OCI-LY1 (cell line): ENCODE measurements around the gene LRRC61.

Experiments
- H2AFZ ChIP-seq: fragments of 200-600 bp; sonication (generic), shearing (Covaris generic); 2 replicates; pipeline ENCODE4 v1.6.0; 2014; ENCODE audit warnings: antibody characterized with exemption, mild to moderate bottlenecking, low read length
- H3F3A ChIP-seq: fragments of 200-600 bp; sonication (generic), shearing (Covaris generic); 2 replicates; pipeline ENCODE4 v1.6.0; 2014; ENCODE audit warnings: mild to moderate bottlenecking, antibody characterized with exemption, low read length, moderate library complexity; ENCODE audit not compliant: insufficient read depth
- H3K27ac ChIP-seq: fragments of 200-600 bp; sonication (generic); 2 replicates; pipeline ENCODE4 v1.5.1; 2014; ENCODE audit warnings: low read length, mixed run types, mild to moderate bottlenecking, low read depth; ENCODE audit not compliant: poor library complexity, severe bottlenecking
- H3K27me3 ChIP-seq: fragments of 200-600 bp; sonication (generic); 2 replicates; pipeline ENCODE4 v1.6.0; 2014; ENCODE audit warnings: antibody characterized with exemption, mild to moderate bottlenecking, low read length, moderate library complexity; ENCODE audit not compliant: insufficient read depth
- H3K36me3 ChIP-seq: fragments of 200-600 bp; sonication (generic); 2 replicates; pipeline ENCODE4 v1.6.1; 2014; ENCODE audit warnings: mild to moderate bottlenecking, antibody characterized with exemption, low read length, moderate library complexity, mixed read lengths; ENCODE audit not compliant: insufficient read depth
- H3K4me1 ChIP-seq: fragments of 200-600 bp; sonication (generic); 2 replicates; pipeline ENCODE4 v1.5.1; 2014; ENCODE audit warnings: mild to moderate bottlenecking, low read length, moderate library complexity; ENCODE audit not compliant: insufficient read depth, severe bottlenecking
- H3K4me2 ChIP-seq: fragments of 200-600 bp; sonication (generic), shearing (Covaris generic); 2 replicates; pipeline ENCODE4 v1.6.1; 2014; ENCODE audit warnings: low read length
- H3K4me3 ChIP-seq: fragments of 200-600 bp; sonication (generic); 2 replicates; pipeline ENCODE4 v1.5.1; 2014; ENCODE audit warnings: low read length, low read depth, mild to moderate bottlenecking, mixed read lengths; ENCODE audit not compliant: poor library complexity, severe bottlenecking
- H3K79me2 ChIP-seq: fragments of 200-600 bp; shearing (Covaris generic); 2 replicates; pipeline ENCODE4 v1.6.1; 2016; ENCODE audit warnings: mixed run types, low read length, mixed read lengths; ENCODE audit not compliant: insufficient read depth
- H3K9ac ChIP-seq: fragments of 200-600 bp; sonication (generic), shearing (Covaris generic); 2 replicates; pipeline ENCODE4 v1.6.1; 2014; ENCODE audit warnings: mild to moderate bottlenecking, low read length, mixed read lengths
- H3K9me2 ChIP-seq: fragments of 200-600 bp; sonication (generic), shearing (Covaris generic); 2 replicates; pipeline ENCODE4 v1.6.1; 2014; ENCODE audit warnings: low read depth, mild to moderate bottlenecking, low read length, mixed read lengths
- H3K9me3 ChIP-seq: fragments of 200-600 bp; shearing (Covaris generic); 2 replicates; pipeline ENCODE4 v1.6.1; 2014; ENCODE audit warnings: low read length, mixed read lengths
- H4K20me1 ChIP-seq: fragments of 200-600 bp; sonication (generic), shearing (Covaris generic); 2 replicates; pipeline ENCODE4 v1.6.0; 2016; ENCODE audit warnings: mild to moderate bottlenecking, low read length; ENCODE audit not compliant: insufficient read depth
- CTCF ChIP-seq: fragments of 200-600 bp; sonication (generic), shearing (Covaris generic); IDR thresholded peaks from 2 replicates; pipeline ENCODE4 v1.5.1; 2017; ENCODE audit warnings: mild to moderate bottlenecking, antibody characterized with exemption, low read length, moderate library complexity, mixed read lengths
- EZH2 ChIP-seq: fragments of 200-600 bp; sonication (generic), shearing (Covaris generic); IDR thresholded peaks from 2 replicates; pipeline ENCODE4 v1.8.0; 2017; ENCODE audit warnings: borderline replicate concordance, mixed run types, mild to moderate bottlenecking, antibody characterized with exemption, low read length, moderate library complexity, mixed read lengths

LRRC61 gene

GRCh38 chr7:150326657-150327268 lies 3.6 kb downstream of the LRRC61 start:
- TF ChIP-seq EZH2 (no peak), CTCF (no peak)
- Histone ChIP-seq H3K4me3 (no peak overlapping the region), H3K9me2 (no peaks in the 10 kb centered on the region), H3K9ac (no peak overlapping the region), H3K4me2 (no peak overlapping the region), H3K27me3 (no peaks in the 10 kb centered on the region), H2AFZ (no peak overlapping the region), H3K36me3 (peaks cover 45% of the 10 kb centered on the region), H3K9me3 (no peaks in the 10 kb centered on the region), H3K27ac (no peak overlapping the region), H4K20me1 (no peaks in the 10 kb centered on the region), H3K79me2 (no peaks in the 10 kb centered on the region), H3F3A (no peaks in the 10 kb centered on the region), H3K4me1 (peaks cover 23% of the 10 kb centered on the region)

DNA sequence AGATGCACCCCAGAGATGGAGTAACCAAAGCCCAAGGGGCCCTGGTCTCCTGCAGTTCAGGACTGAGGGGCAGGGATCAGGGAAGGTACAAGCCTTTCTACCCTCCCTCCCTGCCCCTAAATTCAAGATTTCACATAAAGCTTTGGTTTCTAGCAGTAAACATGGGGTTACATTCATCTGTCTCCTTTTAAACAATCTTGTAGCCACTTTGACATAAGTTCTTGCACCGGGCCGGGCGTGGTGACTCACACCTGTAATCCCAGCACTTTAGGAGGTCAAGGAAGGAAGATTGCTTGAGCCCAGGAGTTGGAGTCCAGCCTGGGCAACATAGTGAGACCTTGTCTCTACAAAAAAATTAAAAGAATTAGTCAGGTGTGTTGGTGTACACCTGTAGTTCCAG lies 4.2 kb downstream of the LRRC61 start:
- Histone ChIP-seq H3K9ac (no peak overlapping the region), H2AFZ (no peak overlapping the region)

DNA sequence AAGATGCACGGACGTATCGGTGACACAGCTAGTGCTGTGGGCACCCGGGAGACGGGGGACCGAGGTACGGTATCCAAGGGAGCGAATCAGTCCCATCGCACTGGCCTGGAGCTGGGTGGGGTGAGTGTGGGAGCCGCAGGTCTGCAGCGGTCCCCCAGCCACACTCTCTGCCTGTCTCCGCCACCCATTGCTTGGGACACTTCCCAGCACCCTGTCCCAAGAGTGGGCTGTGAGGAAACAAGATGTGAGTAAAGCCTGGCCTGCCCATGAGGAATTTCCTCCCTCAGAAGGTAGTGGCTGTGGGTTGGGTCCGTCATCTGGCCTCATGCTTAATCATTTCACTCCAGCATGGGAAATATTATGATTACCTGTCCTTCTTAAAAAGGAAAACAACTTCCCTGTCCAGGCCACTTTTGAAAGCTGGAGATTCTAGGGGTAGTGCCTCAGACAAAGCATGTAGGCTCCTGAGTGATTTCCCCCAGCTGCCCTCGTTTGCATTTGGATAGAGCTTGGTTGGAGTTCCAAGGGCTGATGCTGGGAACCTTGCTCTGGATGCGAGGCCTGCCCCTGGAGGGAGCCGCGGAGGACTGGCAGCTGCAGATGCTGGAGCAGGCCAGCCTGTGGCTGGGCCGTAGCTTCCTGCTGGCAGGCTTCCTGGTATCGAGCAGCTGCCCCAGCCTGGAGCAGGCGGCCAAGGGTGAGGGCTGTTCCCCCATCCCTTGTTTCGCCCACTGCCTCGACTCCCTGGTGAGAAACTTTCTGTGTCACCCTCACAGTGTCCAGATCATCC lies 6.4 kb downstream of the LRRC61 start:
- Histone ChIP-seq H3K27ac (no peak overlapping the region), H3K9ac (no peak overlapping the region), H3K36me3 (peaks cover 45% of the 10 kb centered on the region), H2AFZ (no peak overlapping the region), H3K79me2 (no peaks in the 10 kb centered on the region), H3F3A (no peaks in the 10 kb centered on the region), H3K4me3 (no peak overlapping the region), H3K9me2 (no peaks in the 10 kb centered on the region), H3K4me2 (no peak overlapping the region), H3K4me1 (peaks cover under 1% of the 10 kb centered on the region), H4K20me1 (no peaks in the 10 kb centered on the region), H3K27me3 (no peaks in the 10 kb centered on the region), H3K9me3 (no peaks in the 10 kb centered on the region)
- TF ChIP-seq CTCF = no peak
- TF ChIP-seq EZH2 = no peak

More for the DNA sequence above, 4.2 kb downstream of the LRRC61 start:
- H3K9me2 ChIP-seq = no peaks in the 10 kb centered on the region
- no peaks in the 10 kb centered on the region for H3F3A ChIP-seq
- H3K9me3 ChIP-seq = no peaks in the 10 kb centered on the region
- TF ChIP-seq CTCF = no peak
- TF ChIP-seq EZH2 = no peak
- no peak overlapping the region for H3K27ac ChIP-seq
- H3K36me3 ChIP-seq = peaks cover 45% of the 10 kb centered on the region
- no peaks in the 10 kb centered on the region for H4K20me1 ChIP-seq
- no peaks in the 10 kb centered on the region for H3K79me2 ChIP-seq
- H3K4me1 ChIP-seq = peaks cover 17% of the 10 kb centered on the region
- no peaks in the 10 kb centered on the region for H3K27me3 ChIP-seq
- H3K4me2 ChIP-seq = no peak overlapping the region
- H3K4me3 ChIP-seq = no peak overlapping the region
